Activated CD4-positive, alpha-beta T cell treated with anti-CD3 and anti-CD28 coated beads for 1 hour (primary cell): Measurements from ENCODE around the gene HNRNPF.
"Not testable (repeated sequence)": the region's sequence is repeated elsewhere in the genome, so short reads cannot be mapped to it uniquely, and the experiment has no call there.

ENCODE experiments used
- DNase-seq: peaks from one replicate; pipeline ENCODE4 v3.0.0-alpha.2; 2020

HNRNPF gene

GRCh38 chr10:43396061-43396927 lies 12.7 kb downstream of the HNRNPF start:
- peak; percentile 36 for DNase-seq

DNA sequence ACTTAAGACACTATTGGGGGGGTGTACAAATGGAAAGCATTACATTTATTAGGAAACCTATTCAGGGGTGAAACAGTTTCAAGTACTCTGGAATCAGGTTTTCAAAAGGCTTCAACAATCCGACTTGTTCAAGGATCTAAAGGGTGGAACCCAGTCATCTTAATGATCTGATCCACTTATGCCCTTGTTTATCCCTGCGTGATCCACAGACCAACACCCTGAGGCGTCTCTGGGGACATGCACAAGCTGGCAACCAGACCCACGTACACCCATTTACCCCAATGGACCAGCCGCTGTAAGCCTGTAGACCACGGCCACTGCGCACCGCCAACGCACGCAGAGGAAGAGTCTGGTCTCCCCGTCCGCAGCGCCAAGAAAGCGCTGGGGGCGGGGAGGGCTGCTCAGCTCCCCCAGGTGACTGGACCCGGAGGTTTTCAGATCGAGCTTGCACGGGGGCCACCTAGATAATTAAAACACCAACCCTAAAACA lies 13.4 kb downstream of the HNRNPF start:
- DNase-seq: no peak

GRCh38 chr10:43394868-43395267 lies 14.1 kb downstream of the HNRNPF start:
- DNase-seq: no peak

DNA sequence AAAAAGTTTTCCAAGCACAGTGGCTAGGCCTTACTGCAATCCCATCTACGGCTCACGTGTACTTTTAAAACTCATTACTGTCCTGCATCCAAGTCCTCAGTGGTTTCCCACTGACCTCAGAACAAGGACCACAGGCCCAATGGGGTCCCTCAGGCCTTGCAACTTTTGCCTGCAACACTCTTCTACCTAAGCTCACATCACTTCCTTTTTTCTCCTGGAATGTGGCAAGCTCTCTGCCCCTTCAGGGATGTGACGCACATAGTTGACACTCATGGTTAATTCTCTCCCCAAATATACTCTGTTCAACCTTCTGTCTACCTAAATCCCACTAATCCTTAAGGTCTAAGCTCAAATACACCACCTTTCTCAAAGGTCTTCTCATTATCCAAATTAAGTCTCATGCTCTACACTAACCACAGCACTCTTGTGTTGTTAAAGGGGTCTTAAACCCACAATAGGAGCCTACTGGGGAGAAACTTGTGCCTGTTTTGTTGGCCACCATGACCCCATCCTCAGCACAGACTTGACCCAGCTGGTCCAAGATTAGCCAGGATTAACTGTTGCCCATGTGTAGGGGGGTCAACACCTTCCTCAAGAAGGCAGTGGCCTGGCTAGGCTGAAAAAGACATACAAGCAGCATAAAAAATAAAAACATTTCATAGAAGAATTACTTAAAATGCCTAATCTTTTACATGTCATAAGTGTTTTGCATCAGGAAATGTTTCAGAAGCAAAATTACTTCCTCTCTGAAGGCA lies 15.2 kb downstream of the HNRNPF start:
- no peak for DNase-seq

- not testable (repeated sequence) for DNase-seq
These were observed 15.8 kb downstream of the HNRNPF start for GRCh38 chr10:43393186-43393585.

- no peak for DNase-seq
These were observed 16.2 kb downstream of the HNRNPF start for GRCh38 chr10:43392748-43393147.

DNA sequence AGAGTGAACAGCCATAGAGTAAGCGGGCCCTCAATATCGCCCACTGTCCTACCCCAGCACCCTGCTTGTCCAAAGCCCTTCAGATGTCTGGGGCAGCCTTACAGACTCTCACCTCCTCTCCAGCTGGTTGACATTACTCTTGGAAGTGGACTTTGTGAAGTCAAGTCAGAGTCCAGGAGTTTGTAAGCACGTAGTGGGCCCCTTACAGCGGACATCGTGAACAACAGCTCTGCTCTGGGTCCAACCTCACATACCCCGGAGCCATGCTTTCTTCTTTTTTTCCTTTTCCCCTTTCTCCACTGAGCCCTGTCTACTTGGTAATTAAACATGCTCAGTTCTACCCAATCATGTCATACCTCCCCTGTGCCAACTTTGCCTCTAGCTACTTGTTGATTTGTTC lies 17.5 kb downstream of the HNRNPF start:
- no peak for DNase-seq

- no peak for DNase-seq
These were observed 18.2 kb downstream of the HNRNPF start for GRCh38 chr10:43390759-43391158.

- no peak for DNase-seq
These were observed 18.7 kb downstream of the HNRNPF start for GRCh38 chr10:43390333-43390732.

GRCh38 chr10:43389867-43390266 lies 19.1 kb downstream of the HNRNPF start:
- DNase-seq: no peak

- DNase-seq: no peak
These were observed 21.3 kb downstream of the HNRNPF start for GRCh38 chr10:43387678-43388032.

DNA sequence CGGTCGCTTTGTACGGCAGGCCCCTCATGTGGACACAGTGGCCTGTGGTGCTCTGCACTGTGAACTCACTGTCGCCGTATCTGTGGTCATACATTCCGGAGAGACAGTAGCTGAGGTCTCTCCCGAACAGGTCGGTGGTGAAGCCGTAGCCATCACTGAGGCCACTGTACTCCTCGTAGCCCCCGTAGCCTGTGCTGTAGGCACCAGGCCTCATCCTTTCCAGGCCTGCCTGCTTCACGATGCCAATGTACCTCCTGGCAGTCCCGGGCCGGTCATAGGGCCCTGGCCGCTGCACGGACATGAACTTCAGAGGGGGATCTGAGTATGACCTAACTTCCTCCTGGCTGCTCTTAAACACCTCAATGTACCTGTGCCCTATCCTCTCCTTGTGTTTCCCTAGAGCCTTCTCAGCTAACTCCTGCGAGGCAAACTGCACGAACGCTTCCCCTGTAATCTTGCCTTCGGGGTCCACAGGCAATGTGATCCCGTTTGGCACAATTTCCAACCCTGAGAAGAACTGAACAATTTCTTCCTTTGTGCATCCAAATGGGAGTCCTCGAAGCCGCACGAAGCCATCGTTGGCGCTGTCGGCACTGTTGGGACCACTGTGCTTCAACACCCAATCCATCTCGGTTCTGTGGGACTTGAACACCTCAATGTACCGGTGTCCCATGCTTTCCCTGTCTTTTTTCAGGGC lies 21.9 kb downstream of the HNRNPF start:
- DNase-seq: no peak

GRCh38 chr10:43386549-43386948 lies 22.4 kb downstream of the HNRNPF start:
- DNase-seq: no peak

- no peak for DNase-seq
These were observed 23.5 kb downstream of the HNRNPF start for GRCh38 chr10:43385412-43386004.

DNA sequence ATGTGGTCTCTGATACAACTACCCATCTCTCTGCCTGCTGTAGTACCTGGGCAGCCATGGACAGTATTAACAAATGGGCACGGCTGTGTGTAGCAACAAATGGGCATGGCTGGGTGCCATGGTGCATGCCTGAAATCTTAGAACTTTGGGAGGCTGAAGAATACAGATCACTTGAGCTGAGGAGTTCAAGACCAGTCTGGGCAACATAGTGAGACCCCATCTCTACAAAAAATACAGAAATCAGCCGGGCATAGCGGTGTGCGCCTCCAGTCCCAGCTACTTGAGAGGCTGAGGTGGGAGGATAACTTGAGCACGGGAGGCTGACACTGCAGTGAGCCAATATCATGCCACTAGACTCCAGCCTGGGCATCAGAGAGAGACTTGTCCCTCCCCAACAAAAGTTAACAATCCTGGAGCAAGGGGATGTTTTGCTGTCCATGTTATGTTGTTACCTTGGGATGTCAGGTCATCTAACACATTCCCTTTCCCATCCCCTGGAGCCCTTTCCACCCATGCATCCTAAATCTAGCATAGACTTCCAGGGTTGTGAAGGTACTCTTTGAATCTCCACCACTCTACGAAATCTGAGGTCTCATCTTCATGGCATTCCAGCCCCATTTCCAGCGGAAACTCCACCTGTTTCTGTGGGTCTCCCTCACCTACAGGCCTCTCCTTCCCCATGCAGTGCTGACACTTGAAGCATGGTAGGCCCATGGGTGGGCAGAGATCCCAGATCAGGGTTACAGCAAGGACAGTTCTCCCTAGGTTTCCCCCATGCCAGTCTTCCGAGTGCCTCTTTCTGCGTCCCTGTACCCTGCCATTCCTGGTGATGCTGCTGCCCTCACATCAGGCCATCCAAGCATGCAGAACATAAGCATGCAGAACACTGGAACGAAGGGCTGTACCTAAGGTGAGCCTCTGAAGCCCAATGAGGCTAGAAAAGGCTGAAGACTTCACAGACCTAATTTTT lies 24.4 kb downstream of the HNRNPF start:
- DNase-seq: no peak

GRCh38 chr10:43383204-43383971 lies 25.6 kb downstream of the HNRNPF start:
- no peak for DNase-seq

- DNase-seq: no peak
These were observed 28.3 kb downstream of the HNRNPF start for GRCh38 chr10:43380610-43381222.

DNA sequence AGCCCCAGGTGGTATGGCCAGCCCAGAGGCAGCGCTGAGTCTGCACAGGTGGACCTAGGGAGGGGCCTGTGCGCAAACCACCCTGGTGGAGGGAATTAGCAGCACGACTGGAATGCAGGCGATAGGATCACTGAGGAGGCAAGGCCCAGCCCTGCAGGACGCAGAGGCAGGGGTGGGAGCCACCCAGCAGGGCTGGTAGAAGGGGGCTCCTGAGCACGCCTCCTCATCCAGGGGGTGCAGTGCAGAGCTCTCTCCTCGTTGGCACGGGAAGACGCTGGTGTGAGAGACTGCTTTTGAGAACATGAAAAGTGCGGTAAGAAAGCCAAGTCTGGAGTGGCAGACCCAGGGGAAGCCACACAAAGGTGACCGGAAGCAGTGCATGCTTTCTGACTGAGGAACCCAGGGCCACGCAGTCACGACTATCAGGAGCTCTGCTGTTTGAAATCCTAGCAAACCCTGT lies 31.5 kb downstream of the HNRNPF start:
- DNase-seq: no peak

GRCh38 chr10:43376828-43377423 lies 32.1 kb downstream of the HNRNPF start:
- DNase-seq: no peak

- DNase-seq: no peak
These were observed 32.8 kb downstream of the HNRNPF start for GRCh38 chr10:43376046-43376635.
